Immature natural killer cell (primary cell): Measurements from ENCODE around the gene SLC47A2. TPM values are rescaled to one million over a fixed set of nuclear protein-coding genes. Genes with fewer than 3 reads are reported as not detected.
A peak's percentile ranks its signal among the peaks of the same experiment; 100 is the strongest.

Experiments
- DNase-seq, 3 donors: peaks; one replicate each; pipeline ENCODE4 v3.0.0; 2022; ENCODE audit warnings: mixed read lengths in 1 of 3
- H3K27ac Mint-ChIP-seq, 6 donors: one replicate each; pipeline ENCODE4 v1.8.0; 2020; ENCODE audit warnings: mixed read lengths in 6 of 6, mild to moderate bottlenecking in 5 of 6, inconsistent platforms in 4 of 6, moderate library complexity in 3 of 6
- H3K27me3 Mint-ChIP-seq, 3 donors: one replicate each; pipeline ENCODE4 v1.8.0; 2020 to 2021; ENCODE audit warnings: low read depth in 3 of 3, mild to moderate bottlenecking in 3 of 3, mixed read lengths in 3 of 3, moderate library complexity in 3 of 3, inconsistent platforms in 1 of 3
- H3K36me3 Mint-ChIP-seq, 3 donors: one replicate each; pipeline ENCODE4 v1.8.0; 2020; ENCODE audit warnings: mixed read lengths in 3 of 3, inconsistent platforms in 2 of 3, mild to moderate bottlenecking in 2 of 3
- H3K4me1 Mint-ChIP-seq, 2 donors: one replicate each; pipeline ENCODE4 v1.8.0; 2020; ENCODE audit warnings: inconsistent platforms in 2 of 2, mild to moderate bottlenecking in 2 of 2, mixed read lengths in 2 of 2, moderate library complexity in 1 of 2
- H3K4me3 Mint-ChIP-seq, 5 donors: one replicate each; pipeline ENCODE4 v1.8.0; 2020; ENCODE audit warnings: mild to moderate bottlenecking in 5 of 5, mixed read lengths in 5 of 5, inconsistent platforms in 3 of 5, moderate library complexity in 3 of 5
- H3K9me3 Mint-ChIP-seq, 6 donors: one replicate each; pipeline ENCODE4 v1.8.0; 2020; ENCODE audit warnings: mild to moderate bottlenecking in 6 of 6, mixed read lengths in 6 of 6, inconsistent platforms in 4 of 6, moderate library complexity in 3 of 6
- polyA plus RNA-seq, 3 donors: library from polyadenylated mRNA; unstranded; fragments of 300-500 nt; fragmentation: Illumina TruSeq; gene quantifications; one replicate each; pipeline ENCODE4 v1.2.3, GENCODE V29; 2021

The SLC47A2 gene
- polyA plus RNA-seq, 3 donors from 2014 or later = not detected

- Mint-ChIP-seq H3K27me3 (peaks cover 0 to 2% (median 0%) of the 10 kb centered on the region in 3 donors), H3K9me3 (peaks cover 0 to 1% (median 0%) of the 10 kb centered on the region in 6 donors), H3K4me3 (peak overlapping the region; percentile 39 to 81 (median 72)), H3K4me1 (peaks cover 6% of the 10 kb centered on the region in 2 donors), H3K27ac (no peak overlapping the region), H3K36me3 (no peaks in the 10 kb centered on the region)
- DNase-seq = no peak
These were observed 27.0 kb upstream of the SLC47A2 start for GRCh38 chr17:19743101-19744100.

GRCh38 chr17:19742495-19742894 is 26.1 kb upstream of the SLC47A2 start:
- Mint-ChIP-seq H3K27ac (no peak overlapping the region), H3K9me3 (peaks cover 0 to 1% (median 0%) of the 10 kb centered on the region in 6 donors), H3K4me3 (no peak overlapping the region), H3K36me3 (no peaks in the 10 kb centered on the region), H3K4me1 (peaks cover 6% of the 10 kb centered on the region in 2 donors), H3K27me3 (peaks cover 0 to 2% (median 0%) of the 10 kb centered on the region in 3 donors)
- DNase-seq = no peak

GRCh38 chr17:19741832-19742457 is 25.6 kb upstream of the SLC47A2 start:
- H3K4me1 Mint-ChIP-seq = peaks cover 6% of the 10 kb centered on the region in 2 donors
- peaks cover 0 to 2% (median 0%) of the 10 kb centered on the region in 3 donors for H3K27me3 Mint-ChIP-seq
- no peak for DNase-seq
- H3K27ac Mint-ChIP-seq = no peak overlapping the region
- H3K36me3 Mint-ChIP-seq = no peaks in the 10 kb centered on the region
- H3K9me3 Mint-ChIP-seq = peaks cover 0 to 1% (median 0%) of the 10 kb centered on the region in 6 donors
- no peak overlapping the region for H3K4me3 Mint-ChIP-seq

GRCh38 chr17:19740933-19741332 is 24.5 kb upstream of the SLC47A2 start:
- DNase-seq = no peak
- Mint-ChIP-seq H3K36me3 (no peaks in the 10 kb centered on the region), H3K9me3 (peaks cover 0 to 1% (median 0%) of the 10 kb centered on the region in 6 donors), H3K4me3 (no peak overlapping the region), H3K4me1 (peaks cover 6% of the 10 kb centered on the region in 2 donors), H3K27me3 (peaks cover 0 to 2% (median 0%) of the 10 kb centered on the region in 3 donors), H3K27ac (no peak overlapping the region)

GRCh38 chr17:19739241-19740201 is 23.1 kb upstream of the SLC47A2 start:
- Mint-ChIP-seq H3K9me3 (peaks cover 0 to 1% (median 0%) of the 10 kb centered on the region in 6 donors), H3K36me3 (no peaks in the 10 kb centered on the region), H3K4me1 (no peaks in the 10 kb centered on the region), H3K4me3 (no peak overlapping the region), H3K27ac (no peak overlapping the region), H3K27me3 (peaks cover 0 to 2% (median 1%) of the 10 kb centered on the region in 3 donors)
- DNase-seq = no peak

- no peaks in the 10 kb centered on the region for H3K36me3 Mint-ChIP-seq
- no peak for DNase-seq
- H3K27ac Mint-ChIP-seq = peak overlapping the region in 1 of 6 donors; percentile 8
These were observed 22.4 kb upstream of the SLC47A2 start for GRCh38 chr17:19738757-19739156.

GRCh38 chr17:19738073-19738449 is 21.7 kb upstream of the SLC47A2 start:
- H3K4me3 Mint-ChIP-seq = no peak overlapping the region
- no peaks in the 10 kb centered on the region for H3K36me3 Mint-ChIP-seq
- DNase-seq = no peak
- H3K9me3 Mint-ChIP-seq = no peaks in the 10 kb centered on the region
- H3K27ac Mint-ChIP-seq = no peak overlapping the region
- peaks cover 0 to 2% (median 1%) of the 10 kb centered on the region in 3 donors for H3K27me3 Mint-ChIP-seq
- H3K4me1 Mint-ChIP-seq = no peaks in the 10 kb centered on the region

More at GRCh38 chr17:19738757-19739156, 22.4 kb upstream of the SLC47A2 start:
- H3K4me3 Mint-ChIP-seq = no peak overlapping the region
- H3K27me3 Mint-ChIP-seq = peaks cover 0 to 2% (median 1%) of the 10 kb centered on the region in 3 donors
- H3K9me3 Mint-ChIP-seq = no peaks in the 10 kb centered on the region
- no peaks in the 10 kb centered on the region for H3K4me1 Mint-ChIP-seq

GRCh38 chr17:19737305-19738072 is 21.1 kb upstream of the SLC47A2 start:
- H3K4me1 Mint-ChIP-seq = no peaks in the 10 kb centered on the region

GRCh38 chr17:19736071-19736470 is 19.7 kb upstream of the SLC47A2 start:
- Mint-ChIP-seq H3K4me1 (no peaks in the 10 kb centered on the region), H3K36me3 (no peaks in the 10 kb centered on the region), H3K9me3 (no peaks in the 10 kb centered on the region), H3K4me3 (no peak overlapping the region), H3K27ac (peak overlapping the region in 2 of 6 donors; percentile 13 to 23), H3K27me3 (peaks cover 0 to 2% (median 1%) of the 10 kb centered on the region in 3 donors)
- DNase-seq = no peak

More at GRCh38 chr17:19737305-19738072, 21.1 kb upstream of the SLC47A2 start:
- Mint-ChIP-seq H3K27me3 (peaks cover 0 to 2% (median 1%) of the 10 kb centered on the region in 3 donors), H3K27ac (no peak overlapping the region), H3K4me3 (no peak overlapping the region), H3K9me3 (no peaks in the 10 kb centered on the region), H3K36me3 (no peaks in the 10 kb centered on the region)
- DNase-seq = no peak

- H3K4me3 Mint-ChIP-seq = no peak overlapping the region
- no peak for DNase-seq
- H3K27me3 Mint-ChIP-seq = peaks cover 0 to 2% (median 1%) of the 10 kb centered on the region in 3 donors
- H3K9me3 Mint-ChIP-seq = no peaks in the 10 kb centered on the region
- H3K4me1 Mint-ChIP-seq = no peaks in the 10 kb centered on the region
- H3K36me3 Mint-ChIP-seq = no peaks in the 10 kb centered on the region
- no peak overlapping the region for H3K27ac Mint-ChIP-seq
These were observed 17.7 kb upstream of the SLC47A2 start for GRCh38 chr17:19733953-19734526.

GRCh38 chr17:19731626-19732025 is 15.2 kb upstream of the SLC47A2 start:
- no peak for DNase-seq
- Mint-ChIP-seq H3K27me3 (peaks cover 0 to 2% (median 1%) of the 10 kb centered on the region in 3 donors), H3K27ac (peak overlapping the region in 1 of 6 donors; percentile 64), H3K36me3 (no peaks in the 10 kb centered on the region), H3K9me3 (no peaks in the 10 kb centered on the region), H3K4me1 (peaks cover 0 to 1% of the 10 kb centered on the region in 2 donors), H3K4me3 (no peak overlapping the region)

GRCh38 chr17:19730843-19731242 is 14.5 kb upstream of the SLC47A2 start:
- Mint-ChIP-seq H3K36me3 (no peaks in the 10 kb centered on the region), H3K9me3 (no peaks in the 10 kb centered on the region), H3K4me3 (no peak overlapping the region), H3K27me3 (peaks cover 0 to 1% (median 0%) of the 10 kb centered on the region in 3 donors), H3K27ac (no peak overlapping the region), H3K4me1 (peaks cover 0 to 2% of the 10 kb centered on the region in 2 donors)
- DNase-seq = no peak
